Measurements from ENCODE around the gene KEAP1.
A peak's percentile ranks its signal among the peaks of the same experiment; 100 is the strongest.

KEAP1 gene

DNA sequence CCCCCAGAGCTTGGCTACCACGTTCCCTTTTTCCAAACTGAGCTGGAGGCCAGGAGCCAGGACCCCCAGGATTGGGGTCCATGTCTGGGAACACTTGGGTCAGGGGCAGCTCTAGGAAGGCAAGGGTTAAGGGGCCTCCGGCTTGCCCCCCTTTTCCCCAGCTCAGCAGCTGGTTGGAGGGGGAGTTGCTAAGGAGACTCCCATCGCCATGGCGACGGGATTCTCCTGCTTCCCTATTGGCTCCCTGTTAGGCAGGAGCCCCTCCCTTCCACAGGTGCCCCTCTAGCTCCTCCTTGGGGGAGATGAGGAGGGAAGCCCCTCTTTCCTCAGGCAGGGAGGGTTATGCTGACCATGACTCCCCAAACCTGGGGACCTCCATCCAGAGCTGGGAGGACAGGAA is 48.9 kb downstream of the KEAP1 start:
- Histone ChIP-seq H3K9me3 (ENCODE audit: control insufficient read depth, low read length) (no peaks in the 10 kb centered on the region), H3K27me3 (ENCODE audit: control insufficient read depth in 1 of 2, insufficient read depth in 1 of 2, low read length in 2 of 2) (no peaks in the 10 kb centered on the region), H4K91ac (ENCODE audit: low read length) (no peak overlapping the region), H4K8ac (ENCODE audit: low read length) (no peak overlapping the region), H3K36me3 (ENCODE audit: control insufficient read depth in 1 of 2, insufficient read depth in 2 of 2, low read depth in 1 of 2, low read length in 2 of 2) (peaks cover 7 to 8% of the 10 kb centered on the region in 2 experiments), H2BK120ac (ENCODE audit: low read depth, low read length) (no peak overlapping the region), H2BK15ac (ENCODE audit: low read depth, poor library complexity, severe bottlenecking) (no peak overlapping the region), H3K4ac (ENCODE audit: low read depth in 1 of 2, low read length in 2 of 2) (no peak overlapping the region), H2AK5ac (ENCODE audit: low read length, severe bottlenecking) (no peak overlapping the region), H3K4me3 (ENCODE audit: insufficient read depth in 1 of 2, low read depth in 1 of 2, low read length in 2 of 2) (no peak overlapping the region), H3K9ac (ENCODE audit: low read length) (no peak overlapping the region), H2BK5ac (ENCODE audit: low read depth, low read length, poor library complexity, severe bottlenecking) (no peak overlapping the region), H3K79me1 (replicated peaks; ENCODE audit: low read length, poor library complexity, severe bottlenecking) (no peaks in the 10 kb centered on the region), H3K4me2 (ENCODE audit: low read length, poor library complexity, severe bottlenecking) (no peak overlapping the region), H2AFZ (ENCODE audit: low read depth, low read length) (no peak overlapping the region), H3K4me1 (ENCODE audit: control insufficient read depth, insufficient read depth, low read depth, low read length) (peaks cover 1% of the 10 kb centered on the region), H3K27ac (ENCODE audit: low read length, poor library complexity, severe bottlenecking) (no peak overlapping the region), H3K14ac (ENCODE audit: low read length in 2 of 2) (no peak overlapping the region), H2BK12ac (ENCODE audit: low read length in 2 of 2) (no peak overlapping the region), H3K23ac (ENCODE audit: low read length in 2 of 2) (no peak overlapping the region), H3K18ac (ENCODE audit: low read depth in 1 of 2, low read length in 2 of 2) (no peak overlapping the region)
- peak; percentile 40 for DNase-seq
- 31% methylated on average over 2 of the region's 5 CpGs for WGBS

DNA sequence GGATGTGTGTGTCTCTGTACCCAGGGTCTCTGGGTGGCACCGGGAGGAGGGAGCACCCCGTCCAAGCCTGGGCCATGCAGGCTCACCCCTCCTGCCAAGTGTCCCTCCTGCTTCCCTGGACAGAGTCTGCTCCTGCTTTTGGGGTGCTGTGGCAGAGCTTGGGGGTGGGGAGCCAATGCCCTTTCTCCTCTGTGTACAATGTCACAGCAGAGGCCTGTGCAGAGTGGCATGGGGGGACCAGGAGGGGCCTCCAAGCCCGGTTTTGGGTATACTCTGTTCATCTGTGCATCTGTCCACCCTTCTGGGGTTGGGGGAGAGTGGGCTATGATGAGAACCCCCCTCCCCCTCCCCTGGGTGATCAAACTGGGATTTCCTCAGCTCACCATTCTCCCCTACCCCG is 49.3 kb downstream of the KEAP1 start:
- no peak overlapping the region for H2AK5ac ChIP-seq (ENCODE audit: low read length, severe bottlenecking)
- no peak overlapping the region for H2BK15ac ChIP-seq (ENCODE audit: low read depth, poor library complexity, severe bottlenecking)
- peaks cover 1% of the 10 kb centered on the region for H3K4me1 ChIP-seq (ENCODE audit: control insufficient read depth, insufficient read depth, low read depth, low read length)
- peaks cover 6 to 11% of the 10 kb centered on the region in 2 experiments for H3K36me3 ChIP-seq (ENCODE audit: control insufficient read depth in 1 of 2, insufficient read depth in 2 of 2, low read depth in 1 of 2, low read length in 2 of 2)
- H3K18ac ChIP-seq (ENCODE audit: low read depth in 1 of 2, low read length in 2 of 2): no peak overlapping the region
- no peaks in the 10 kb centered on the region for H3K79me1 ChIP-seq (replicated peaks; ENCODE audit: low read length, poor library complexity, severe bottlenecking)
- 88% methylated on average over 2 of the region's 4 CpGs for WGBS
- no peak overlapping the region for H3K9ac ChIP-seq (ENCODE audit: low read length)
- no peak overlapping the region for H3K27ac ChIP-seq (ENCODE audit: low read length, poor library complexity, severe bottlenecking)
- no peak for DNase-seq
- H4K91ac ChIP-seq (ENCODE audit: low read length): no peak overlapping the region
- H3K4me3 ChIP-seq (ENCODE audit: insufficient read depth in 1 of 2, low read depth in 1 of 2, low read length in 2 of 2): no peak overlapping the region
- no peak overlapping the region for H3K4me2 ChIP-seq (ENCODE audit: low read length, poor library complexity, severe bottlenecking)
- no peak overlapping the region for H2BK5ac ChIP-seq (ENCODE audit: low read depth, low read length, poor library complexity, severe bottlenecking)
- H3K4ac ChIP-seq (ENCODE audit: low read depth in 1 of 2, low read length in 2 of 2): no peak overlapping the region
- H3K14ac ChIP-seq (ENCODE audit: low read length in 2 of 2): no peak overlapping the region
- H3K9me3 ChIP-seq (ENCODE audit: control insufficient read depth, low read length): no peaks in the 10 kb centered on the region
- H3K27me3 ChIP-seq (ENCODE audit: control insufficient read depth in 1 of 2, insufficient read depth in 1 of 2, low read length in 2 of 2): no peaks in the 10 kb centered on the region
- no peak overlapping the region for H2AFZ ChIP-seq (ENCODE audit: low read depth, low read length)
- H3K23ac ChIP-seq (ENCODE audit: low read length in 2 of 2): no peak overlapping the region
- no peak overlapping the region for H2BK12ac ChIP-seq (ENCODE audit: low read length in 2 of 2)
- H2BK120ac ChIP-seq (ENCODE audit: low read depth, low read length): no peak overlapping the region
- no peak overlapping the region for H4K8ac ChIP-seq (ENCODE audit: low read length)

DNA sequence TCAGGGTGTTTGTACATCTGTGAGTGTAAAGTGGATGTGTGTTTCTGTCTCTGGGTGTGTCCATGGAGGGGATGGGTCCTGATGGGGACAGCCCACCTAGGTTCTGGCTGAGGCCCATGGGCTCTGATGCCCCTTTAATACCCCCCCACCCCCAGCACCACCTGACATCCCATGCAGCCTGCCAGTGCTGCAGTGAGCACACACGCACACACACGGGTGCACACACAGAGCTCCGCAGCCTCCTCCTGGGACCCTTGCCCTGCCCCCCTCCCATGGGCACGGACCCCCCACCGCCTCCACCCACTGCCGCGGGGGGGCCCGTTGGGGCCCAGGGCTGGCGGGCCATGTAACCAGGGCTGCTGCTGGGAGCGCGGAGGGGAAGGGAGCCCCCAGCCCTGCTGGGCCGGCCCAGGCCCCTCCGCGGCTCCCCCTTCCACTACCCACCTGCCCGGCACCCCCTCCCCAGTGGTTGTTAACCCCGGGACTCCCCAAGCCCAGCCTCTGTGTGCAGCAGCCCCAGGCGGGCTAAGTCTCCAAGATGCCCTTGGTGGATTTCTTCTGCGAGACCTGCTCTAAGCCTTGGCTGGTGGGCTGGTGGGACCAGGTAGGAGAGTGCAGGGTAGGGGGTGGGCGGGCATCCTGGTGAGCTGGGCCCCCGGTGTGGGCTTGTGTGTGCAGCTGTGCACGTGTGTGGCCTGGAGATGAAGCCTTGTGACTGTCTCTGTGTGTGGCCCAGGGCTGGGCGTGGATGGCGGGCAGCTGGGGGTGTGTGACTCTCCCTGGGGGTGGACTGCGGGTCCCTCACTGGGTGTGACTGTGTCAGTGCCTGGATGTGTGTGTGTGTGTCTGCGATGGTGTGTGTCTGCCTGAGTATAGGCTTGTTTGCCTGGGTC is 50.2 kb downstream of the KEAP1 start:
- WGBS: 84% methylated on average over 18 of the region's 25 CpGs
- no peaks in the 10 kb centered on the region for H3K9me3 ChIP-seq (ENCODE audit: control insufficient read depth, low read length)
- H2BK15ac ChIP-seq (ENCODE audit: low read depth, poor library complexity, severe bottlenecking): no peak overlapping the region

DNA sequence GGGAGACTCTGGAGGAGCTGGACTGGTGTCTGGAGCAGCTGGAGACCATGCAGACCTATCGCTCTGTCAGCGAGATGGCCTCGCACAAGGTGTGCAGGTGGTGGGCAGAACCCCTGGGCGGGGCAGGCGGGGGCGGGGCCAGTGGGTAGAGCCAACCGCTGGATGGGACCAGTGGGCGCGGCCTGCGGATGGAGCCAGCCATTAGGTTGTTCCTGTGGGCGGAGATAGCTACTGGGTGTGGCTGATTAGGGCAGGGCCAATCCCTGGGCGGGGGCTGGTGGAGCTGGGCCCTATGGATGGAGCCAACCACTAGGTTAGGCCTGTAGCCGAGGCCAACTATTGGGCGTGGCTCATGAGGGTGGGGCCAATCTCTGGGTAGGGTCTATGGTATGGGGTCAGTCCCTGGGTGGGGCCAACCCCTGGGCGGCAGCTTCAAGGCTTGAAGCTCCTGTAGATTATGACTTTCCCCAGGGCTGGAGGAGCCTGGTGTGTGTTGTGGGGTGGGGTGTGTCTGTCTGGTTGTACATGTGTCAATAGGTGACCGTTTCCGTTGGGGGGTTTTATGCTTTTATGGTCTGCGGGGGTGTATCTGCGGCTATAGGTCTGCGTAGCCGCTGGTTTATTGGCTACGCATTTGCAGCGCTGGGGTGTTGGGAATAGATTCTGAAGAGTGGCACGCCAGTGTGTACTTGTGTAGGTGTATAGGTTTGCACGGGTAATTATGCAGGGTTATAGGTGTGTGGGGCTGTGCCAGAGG is 52.1 kb downstream of the KEAP1 start:
- no peaks in the 10 kb centered on the region for H3K9me3 ChIP-seq (ENCODE audit: control insufficient read depth, low read length)
- no peak overlapping the region for H3K4me2 ChIP-seq (ENCODE audit: low read length, poor library complexity, severe bottlenecking)
- H3K4me1 ChIP-seq (ENCODE audit: control insufficient read depth, insufficient read depth, low read depth, low read length): peaks cover 1% of the 10 kb centered on the region
- H3K27me3 ChIP-seq (ENCODE audit: control insufficient read depth in 1 of 2, insufficient read depth in 1 of 2, low read length in 2 of 2): no peaks in the 10 kb centered on the region
- no peak overlapping the region for H3K9ac ChIP-seq (ENCODE audit: low read length)
- H4K91ac ChIP-seq (ENCODE audit: low read length): no peak overlapping the region
- no peak overlapping the region for H2BK120ac ChIP-seq (ENCODE audit: low read depth, low read length)
- no peak overlapping the region for H3K4ac ChIP-seq (ENCODE audit: low read depth in 1 of 2, low read length in 2 of 2)
- H3K18ac ChIP-seq (ENCODE audit: low read depth in 1 of 2, low read length in 2 of 2): no peak overlapping the region
- H3K23ac ChIP-seq (ENCODE audit: low read length in 2 of 2): no peak overlapping the region
- 92% methylated on average over 25 of the region's 25 CpGs for WGBS
- no peak overlapping the region for H3K4me3 ChIP-seq (ENCODE audit: insufficient read depth in 1 of 2, low read depth in 1 of 2, low read length in 2 of 2)
- no peak overlapping the region for H3K27ac ChIP-seq (ENCODE audit: low read length, poor library complexity, severe bottlenecking)
- no peak overlapping the region for H2AFZ ChIP-seq (ENCODE audit: low read depth, low read length)
- H2AK5ac ChIP-seq (ENCODE audit: low read length, severe bottlenecking): no peak overlapping the region
- H3K79me1 ChIP-seq (replicated peaks; ENCODE audit: low read length, poor library complexity, severe bottlenecking): no peaks in the 10 kb centered on the region
- H3K14ac ChIP-seq (ENCODE audit: low read length in 2 of 2): no peak overlapping the region
- H2BK15ac ChIP-seq (ENCODE audit: low read depth, poor library complexity, severe bottlenecking): no peak overlapping the region
- no peak overlapping the region for H4K8ac ChIP-seq (ENCODE audit: low read length)
- no peak overlapping the region for H2BK12ac ChIP-seq (ENCODE audit: low read length in 2 of 2)
- no peak for DNase-seq
- no peak overlapping the region for H2BK5ac ChIP-seq (ENCODE audit: low read depth, low read length, poor library complexity, severe bottlenecking)
- H3K36me3 ChIP-seq (ENCODE audit: control insufficient read depth in 1 of 2, insufficient read depth in 2 of 2, low read depth in 1 of 2, low read length in 2 of 2): peaks cover 6 to 12% of the 10 kb centered on the region in 2 experiments

More for the DNA sequence above, 50.2 kb downstream of the KEAP1 start:
- no peak overlapping the region for H2BK5ac ChIP-seq (ENCODE audit: low read depth, low read length, poor library complexity, severe bottlenecking)
- no peak overlapping the region for H4K91ac ChIP-seq (ENCODE audit: low read length)
- peaks cover 1% of the 10 kb centered on the region for H3K4me1 ChIP-seq (ENCODE audit: control insufficient read depth, insufficient read depth, low read depth, low read length)
- H2BK12ac ChIP-seq (ENCODE audit: low read length in 2 of 2): no peak overlapping the region
- H2BK120ac ChIP-seq (ENCODE audit: low read depth, low read length): no peak overlapping the region
- no peak overlapping the region for H2AFZ ChIP-seq (ENCODE audit: low read depth, low read length)
- no peak overlapping the region for H3K18ac ChIP-seq (ENCODE audit: low read depth in 1 of 2, low read length in 2 of 2)
- no peaks in the 10 kb centered on the region for H3K79me1 ChIP-seq (replicated peaks; ENCODE audit: low read length, poor library complexity, severe bottlenecking)
- H3K9ac ChIP-seq (ENCODE audit: low read length): no peak overlapping the region
- H4K8ac ChIP-seq (ENCODE audit: low read length): no peak overlapping the region
- no peak for DNase-seq
- no peak overlapping the region for H3K14ac ChIP-seq (ENCODE audit: low read length in 2 of 2)
- H3K4me2 ChIP-seq (ENCODE audit: low read length, poor library complexity, severe bottlenecking): no peak overlapping the region
- H3K4me3 ChIP-seq (ENCODE audit: insufficient read depth in 1 of 2, low read depth in 1 of 2, low read length in 2 of 2): no peak overlapping the region
- no peak overlapping the region for H3K4ac ChIP-seq (ENCODE audit: low read depth in 1 of 2, low read length in 2 of 2)
- H3K27me3 ChIP-seq (ENCODE audit: control insufficient read depth in 1 of 2, insufficient read depth in 1 of 2, low read length in 2 of 2): no peaks in the 10 kb centered on the region
- H3K27ac ChIP-seq (ENCODE audit: low read length, poor library complexity, severe bottlenecking): no peak overlapping the region
- no peak overlapping the region for H3K23ac ChIP-seq (ENCODE audit: low read length in 2 of 2)
- H2AK5ac ChIP-seq (ENCODE audit: low read length, severe bottlenecking): no peak overlapping the region
- peaks cover 6 to 12% of the 10 kb centered on the region in 2 experiments for H3K36me3 ChIP-seq (ENCODE audit: control insufficient read depth in 1 of 2, insufficient read depth in 2 of 2, low read depth in 1 of 2, low read length in 2 of 2)
